Measurements from ENCODE around the gene GRIN1. TPM values are rescaled to one million over a fixed set of nuclear protein-coding genes. Genes with fewer than 3 reads are reported as not detected.
A peak's percentile ranks its signal among the peaks of the same experiment; 100 is the strongest.

The GRIN1 gene
- total and polyA plus RNA-seq, 2 experiments from 2014 or later: not detected

DNA sequence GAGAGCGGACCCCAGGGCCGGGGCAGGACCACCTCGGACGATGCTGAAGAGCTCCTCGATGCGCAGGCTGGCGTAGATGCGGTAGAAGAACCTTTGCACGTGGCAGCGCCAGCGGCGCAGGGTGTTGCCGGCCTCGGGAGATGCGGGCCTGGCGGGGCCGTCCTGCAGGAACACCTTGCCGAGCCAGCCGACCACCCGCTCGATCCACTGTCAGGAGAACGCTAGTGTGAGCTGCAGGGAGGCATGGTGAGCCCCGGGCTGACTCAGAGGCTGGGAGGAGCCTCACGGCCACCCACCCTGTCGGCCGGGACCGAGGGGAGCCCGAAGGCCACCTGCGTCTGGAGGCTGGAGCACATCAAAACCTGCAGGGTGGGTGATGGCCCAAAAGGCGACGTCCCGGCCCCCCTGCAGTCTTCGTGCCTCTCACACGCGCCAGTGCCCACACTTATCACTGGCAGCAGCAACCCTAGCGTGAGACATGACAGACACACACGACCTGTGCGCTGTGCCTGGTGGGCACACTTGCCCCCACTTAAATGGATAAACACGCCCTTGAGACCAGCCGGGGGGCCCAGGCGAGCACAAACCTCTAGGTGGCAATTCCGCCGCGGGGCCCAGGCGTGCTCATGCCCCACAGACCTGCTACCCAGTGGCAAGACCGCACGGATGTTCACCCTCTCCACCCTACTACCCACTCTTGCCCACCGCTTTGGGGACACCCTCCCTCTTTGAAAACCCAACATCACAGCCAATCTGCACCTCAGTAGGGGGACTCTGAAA lies 46.1 kb downstream of the GRIN1 start:
- Histone ChIP-seq H4K20me1 (ENCODE audit: insufficient read depth, poor library complexity, severe bottlenecking) (peaks cover 14% of the 10 kb centered on the region), H3K4me2 (no peak overlapping the region), H3K79me2 (peaks cover 26% of the 10 kb centered on the region), H3K4me1 (ENCODE audit: insufficient read depth) (peaks cover 14% of the 10 kb centered on the region), H3K9me3 (ENCODE audit: low read depth) (no peaks in the 10 kb centered on the region), H3K4me3 (no peak overlapping the region), H2AFZ (no peak overlapping the region), H3K36me3 (replicated peaks; ENCODE audit: insufficient read depth, low read depth) (no peaks in the 10 kb centered on the region), H3K9me2 (replicated peaks; ENCODE audit: insufficient read depth) (no peaks in the 10 kb centered on the region), H3K27me3 (no peaks in the 10 kb centered on the region), H3K27ac (no peak overlapping the region)
- WGBS (ENCODE audit: low lambda C conversion rate, missing lambda C conversion rate): 92% methylated on average over 48 of the region's 48 CpGs
- DNase-seq (ENCODE audit: low spot score): no peak
- TF ChIP-seq EZH2phosphoT487 (IDR thresholded peaks at IDR 0.05; ENCODE audit: low read depth, severe bottlenecking, unreplicated experiment) (no peak), EZH2 (IDR thresholded peaks at IDR 0.05; ENCODE audit: borderline replicate concordance) (no peak)
- TF ChIP-seq, protein P1, sequence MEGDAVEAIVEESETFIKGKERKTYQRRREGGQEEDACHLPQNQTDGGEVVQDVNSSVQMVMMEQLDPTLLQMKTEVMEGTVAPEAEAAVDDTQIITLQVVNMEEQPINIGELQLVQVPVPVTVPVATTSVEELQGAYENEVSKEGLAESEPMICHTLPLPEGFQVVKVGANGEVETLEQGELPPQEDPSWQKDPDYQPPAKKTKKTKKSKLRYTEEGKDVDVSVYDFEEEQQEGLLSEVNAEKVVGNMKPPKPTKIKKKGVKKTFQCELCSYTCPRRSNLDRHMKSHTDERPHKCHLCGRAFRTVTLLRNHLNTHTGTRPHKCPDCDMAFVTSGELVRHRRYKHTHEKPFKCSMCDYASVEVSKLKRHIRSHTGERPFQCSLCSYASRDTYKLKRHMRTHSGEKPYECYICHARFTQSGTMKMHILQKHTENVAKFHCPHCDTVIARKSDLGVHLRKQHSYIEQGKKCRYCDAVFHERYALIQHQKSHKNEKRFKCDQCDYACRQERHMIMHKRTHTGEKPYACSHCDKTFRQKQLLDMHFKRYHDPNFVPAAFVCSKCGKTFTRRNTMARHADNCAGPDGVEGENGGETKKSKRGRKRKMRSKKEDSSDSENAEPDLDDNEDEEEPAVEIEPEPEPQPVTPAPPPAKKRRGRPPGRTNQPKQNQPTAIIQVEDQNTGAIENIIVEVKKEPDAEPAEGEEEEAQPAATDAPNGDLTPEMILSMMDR (IDR thresholded peaks at IDR 0.05; ENCODE audit: poor library complexity): no peak

DNA sequence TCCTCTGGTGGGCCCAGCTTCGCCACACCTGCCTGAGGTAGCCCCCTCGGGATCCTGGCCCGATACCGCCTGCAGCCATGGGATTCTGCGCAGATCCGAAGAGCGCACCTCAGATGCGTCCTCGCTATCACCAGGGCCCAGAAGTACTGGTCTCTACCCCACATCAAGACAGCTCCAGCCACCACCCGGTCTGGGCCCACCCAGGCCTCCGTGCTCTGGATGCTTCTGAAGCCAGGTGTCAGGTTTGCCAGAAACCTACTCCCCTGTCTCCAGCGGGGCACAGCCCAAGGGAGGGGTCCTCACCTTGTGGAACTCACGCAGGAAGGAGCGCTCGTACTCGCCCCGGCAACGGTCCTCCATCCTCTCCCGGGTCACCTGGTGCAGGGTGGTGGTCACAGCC lies 47.0 kb downstream of the GRIN1 start:
- Histone ChIP-seq H3K4me2 (no peak overlapping the region), H3K9me2 (replicated peaks; ENCODE audit: insufficient read depth) (no peaks in the 10 kb centered on the region), H2AFZ (no peak overlapping the region), H3K4me1 (ENCODE audit: insufficient read depth) (peaks cover 22% of the 10 kb centered on the region), H3K4me3 (no peak overlapping the region), H3K79me2 (peaks cover 35% of the 10 kb centered on the region), H3K27me3 (no peaks in the 10 kb centered on the region), H4K20me1 (ENCODE audit: insufficient read depth, poor library complexity, severe bottlenecking) (peaks cover 22% of the 10 kb centered on the region), H3K9me3 (ENCODE audit: low read depth) (no peaks in the 10 kb centered on the region), H3K27ac (no peak overlapping the region), H3K36me3 (replicated peaks; ENCODE audit: insufficient read depth, low read depth) (no peaks in the 10 kb centered on the region)
- no peak for TF ChIP-seq EZH2phosphoT487 (IDR thresholded peaks at IDR 0.05; ENCODE audit: low read depth, severe bottlenecking, unreplicated experiment)
- TF ChIP-seq, protein P1 (IDR thresholded peaks at IDR 0.05; ENCODE audit: poor library complexity): no peak
- TF ChIP-seq EZH2 (IDR thresholded peaks at IDR 0.05; ENCODE audit: borderline replicate concordance): no peak
- 95% methylated on average over 19 of the region's 19 CpGs for WGBS (ENCODE audit: low lambda C conversion rate, missing lambda C conversion rate)
- DNase-seq (ENCODE audit: low spot score): no peak

DNA sequence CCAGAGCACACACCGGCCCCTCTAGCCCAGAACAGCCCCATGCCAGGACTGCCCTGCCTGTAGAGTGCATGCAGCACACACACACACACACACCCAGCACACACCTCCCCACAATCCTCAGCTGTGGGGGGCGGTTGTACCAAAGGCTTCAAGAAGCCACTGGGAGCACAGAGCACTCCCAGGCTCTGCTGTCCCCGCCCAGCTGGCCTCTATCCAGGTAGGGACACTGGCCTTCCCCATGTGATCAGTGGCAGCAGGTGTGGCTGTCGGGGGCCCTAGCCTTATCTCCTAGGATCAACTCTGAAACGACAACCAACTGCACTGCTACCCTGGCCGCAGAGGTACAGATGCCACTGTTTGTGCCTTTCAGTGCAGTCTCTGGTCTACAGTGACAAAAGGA lies 47.4 kb downstream of the GRIN1 start:
- H3K4me2 ChIP-seq: peak overlapping the region; percentile 95

More for the DNA sequence above, 47.4 kb downstream of the GRIN1 start:
- Histone ChIP-seq H3K4me1 (ENCODE audit: insufficient read depth) (peaks cover 22% of the 10 kb centered on the region), H3K9me2 (replicated peaks; ENCODE audit: insufficient read depth) (no peaks in the 10 kb centered on the region), H2AFZ (no peak overlapping the region), H3K27ac (no peak overlapping the region), H3K4me3 (no peak overlapping the region), H4K20me1 (ENCODE audit: insufficient read depth, poor library complexity, severe bottlenecking) (peaks cover 25% of the 10 kb centered on the region), H3K79me2 (peaks cover 39% of the 10 kb centered on the region), H3K27me3 (no peaks in the 10 kb centered on the region), H3K36me3 (replicated peaks; ENCODE audit: insufficient read depth, low read depth) (no peaks in the 10 kb centered on the region), H3K9me3 (ENCODE audit: low read depth) (no peaks in the 10 kb centered on the region)
- TF ChIP-seq EZH2phosphoT487 (IDR thresholded peaks at IDR 0.05; ENCODE audit: low read depth, severe bottlenecking, unreplicated experiment) (no peak), EZH2 (IDR thresholded peaks at IDR 0.05; ENCODE audit: borderline replicate concordance) (no peak)
- TF ChIP-seq, protein P1 (IDR thresholded peaks at IDR 0.05; ENCODE audit: poor library complexity): no peak
- 93% methylated on average over 6 of the region's 6 CpGs for WGBS (ENCODE audit: low lambda C conversion rate, missing lambda C conversion rate)
- no peak for DNase-seq (ENCODE audit: low spot score)

Data from hepatocyte (in vitro differentiated cells).